Measurements from ENCODE around the gene FABP2. TPM values are rescaled to one million over a fixed set of nuclear protein-coding genes. Genes with fewer than 3 reads are reported as not detected.
"Not testable (repeated sequence)": the region's sequence is repeated elsewhere in the genome, so short reads cannot be mapped to it uniquely, and the experiment has no call there.

The FABP2 gene
- not detected for polyA plus RNA-seq (ENCODE audit: low read depth in 6 of 6)

- H3K9me3 Mint-ChIP-seq, result peaks cover 0 to 2% (median 0%) of the 10 kb centered on the region in 7 donors
- no peak within 1 kb of the TSS for H3K4me3 Mint-ChIP-seq
- H3K27ac Mint-ChIP-seq, result no peak within 1 kb of the TSS
- peaks cover 0 to 13% (median 5%) of the 10 kb centered on the region in 3 donors for H3K27me3 Mint-ChIP-seq
- H3K4me1 Mint-ChIP-seq, result no peaks in the 10 kb centered on the region
- ATAC-seq (ENCODE audit: low read depth in 2 of 2), result no peak
- DNase-seq, result no peak
- H3K36me3 Mint-ChIP-seq, result no peaks in the 10 kb centered on the region
Observed at GRCh38 chr4:119321921-119322687, at the start of gene FABP2. TSS of gene FABP2 (minus strand) at chr4:119322138. CDS start at chr4:119322102, 36 bp downstream.

GRCh38 chr4:119370951-119371683, 49.2 kb upstream of the FABP2 start:
- not testable (repeated sequence) for H3K36me3 Mint-ChIP-seq; H3K27me3 Mint-ChIP-seq; H3K9me3 Mint-ChIP-seq; ATAC-seq (ENCODE audit: low read depth in 2 of 2); DNase-seq
- H3K4me1 Mint-ChIP-seq, result peaks cover 10 to 16% (median 14%) of the 10 kb centered on the region in 3 donors
- H3K27ac Mint-ChIP-seq, result peak overlapping the region in 1 of 6 donors; percentile 28
- peak overlapping the region in 4 of 8 donors; percentile 35 to 69 (median 44) for H3K4me3 Mint-ChIP-seq

- DNase-seq, result peak; percentile 69
- H3K36me3 Mint-ChIP-seq, H3K9me3 Mint-ChIP-seq, H3K27me3 Mint-ChIP-seq: not testable (repeated sequence)
- peak overlapping the region in 7 of 8 donors; percentile 14 to 69 (median 48) for H3K4me3 Mint-ChIP-seq
- H3K27ac Mint-ChIP-seq, result peak overlapping the region in 3 of 6 donors; percentile 9 to 38 (median 25)
- H3K4me1 Mint-ChIP-seq, result peaks cover 10 to 16% (median 14%) of the 10 kb centered on the region in 3 donors
- ATAC-seq (ENCODE audit: low read depth in 2 of 2), result peak; percentile 98
Observed at GRCh38 chr4:119370392-119370791, 48.5 kb upstream of the FABP2 start.

GRCh38 chr4:119366802-119367201, 44.9 kb upstream of the FABP2 start:
- not testable (repeated sequence) for H3K36me3 Mint-ChIP-seq; ATAC-seq (ENCODE audit: low read depth in 2 of 2); H3K27ac Mint-ChIP-seq; H3K9me3 Mint-ChIP-seq; H3K4me3 Mint-ChIP-seq; DNase-seq; H3K27me3 Mint-ChIP-seq
- H3K4me1 Mint-ChIP-seq, result peaks cover 10 to 16% (median 14%) of the 10 kb centered on the region in 3 donors

- not testable (repeated sequence) for H3K27ac Mint-ChIP-seq; H3K4me1 Mint-ChIP-seq; ATAC-seq (ENCODE audit: low read depth in 2 of 2); DNase-seq; H3K36me3 Mint-ChIP-seq; H3K4me3 Mint-ChIP-seq; H3K9me3 Mint-ChIP-seq; H3K27me3 Mint-ChIP-seq
Observed at GRCh38 chr4:119364203-119364602, 42.3 kb upstream of the FABP2 start.

GRCh38 chr4:119363372-119363771, 41.4 kb upstream of the FABP2 start:
- DNase-seq; H3K4me3 Mint-ChIP-seq; ATAC-seq (ENCODE audit: low read depth in 2 of 2); H3K36me3 Mint-ChIP-seq; H3K9me3 Mint-ChIP-seq; H3K27ac Mint-ChIP-seq; H3K27me3 Mint-ChIP-seq; H3K4me1 Mint-ChIP-seq: not testable (repeated sequence)

GRCh38 chr4:119362413-119362812, 40.5 kb upstream of the FABP2 start:
- not testable (repeated sequence) for H3K4me1 Mint-ChIP-seq; H3K4me3 Mint-ChIP-seq; H3K36me3 Mint-ChIP-seq; H3K27me3 Mint-ChIP-seq; H3K27ac Mint-ChIP-seq; DNase-seq; ATAC-seq (ENCODE audit: low read depth in 2 of 2); H3K9me3 Mint-ChIP-seq

GRCh38 chr4:119359873-119360272, 37.9 kb upstream of the FABP2 start:
- ATAC-seq (ENCODE audit: low read depth in 2 of 2); H3K4me1 Mint-ChIP-seq; H3K27ac Mint-ChIP-seq; H3K4me3 Mint-ChIP-seq; H3K27me3 Mint-ChIP-seq; H3K9me3 Mint-ChIP-seq; H3K36me3 Mint-ChIP-seq; DNase-seq: not testable (repeated sequence)

- ATAC-seq (ENCODE audit: low read depth in 2 of 2); H3K9me3 Mint-ChIP-seq; H3K27ac Mint-ChIP-seq; H3K36me3 Mint-ChIP-seq; H3K4me3 Mint-ChIP-seq; H3K4me1 Mint-ChIP-seq; H3K27me3 Mint-ChIP-seq; DNase-seq: not testable (repeated sequence)
Observed at GRCh38 chr4:119356796-119357195, 34.9 kb upstream of the FABP2 start.

- H3K27ac Mint-ChIP-seq; H3K9me3 Mint-ChIP-seq; ATAC-seq (ENCODE audit: low read depth in 2 of 2); DNase-seq; H3K4me1 Mint-ChIP-seq; H3K36me3 Mint-ChIP-seq; H3K27me3 Mint-ChIP-seq; H3K4me3 Mint-ChIP-seq: not testable (repeated sequence)
Observed at GRCh38 chr4:119356041-119356440, 34.1 kb upstream of the FABP2 start.

- not testable (repeated sequence) for H3K9me3 Mint-ChIP-seq; ATAC-seq (ENCODE audit: low read depth in 2 of 2); H3K27me3 Mint-ChIP-seq; H3K4me3 Mint-ChIP-seq; H3K27ac Mint-ChIP-seq; H3K4me1 Mint-ChIP-seq; DNase-seq; H3K36me3 Mint-ChIP-seq
Observed at GRCh38 chr4:119353364-119353763, 31.4 kb upstream of the FABP2 start.

GRCh38 chr4:119348169-119348568, 26.2 kb upstream of the FABP2 start:
- not testable (repeated sequence) for H3K36me3 Mint-ChIP-seq; DNase-seq; ATAC-seq (ENCODE audit: low read depth in 2 of 2); H3K4me3 Mint-ChIP-seq; H3K4me1 Mint-ChIP-seq; H3K9me3 Mint-ChIP-seq; H3K27ac Mint-ChIP-seq; H3K27me3 Mint-ChIP-seq

GRCh38 chr4:119343293-119343692, 21.4 kb upstream of the FABP2 start:
- DNase-seq, H3K27ac Mint-ChIP-seq: not testable (repeated sequence)

GRCh38 chr4:119339895-119340294, 18.0 kb upstream of the FABP2 start:
- not testable (repeated sequence) for H3K4me3 Mint-ChIP-seq; H3K36me3 Mint-ChIP-seq; ATAC-seq (ENCODE audit: low read depth in 2 of 2); H3K4me1 Mint-ChIP-seq; H3K27me3 Mint-ChIP-seq; H3K9me3 Mint-ChIP-seq; DNase-seq
- H3K27ac Mint-ChIP-seq, result peak overlapping the region in 1 of 6 donors; percentile 18

More at GRCh38 chr4:119343293-119343692, 21.4 kb upstream of the FABP2 start:
- not testable (repeated sequence) for H3K36me3 Mint-ChIP-seq; ATAC-seq (ENCODE audit: low read depth in 2 of 2); H3K4me3 Mint-ChIP-seq; H3K27me3 Mint-ChIP-seq; H3K4me1 Mint-ChIP-seq; H3K9me3 Mint-ChIP-seq

Data from naive B cell (primary cell).